GM11168 (cell line): Measurements from ENCODE around the gene SNRNP40.
"Not testable (repeated sequence)": the region's sequence is repeated elsewhere in the genome, so short reads cannot be mapped to it uniquely, and the experiment has no call there.

Experiments
- in situ Hi-C: fragments of 300-500 bp; cut with MboI; formaldehyde crosslinking; loops from one replicate; pipeline ENCODE4 v1.12.0; 2022; ENCODE audit warnings: low sequenced_read_pairs; ENCODE audit not compliant: unreplicated experiment

SNRNP40 gene

GRCh38 chr1:31289021-31289420 is 7.6 kb downstream of the SNRNP40 start:
- in situ Hi-C loops: no loop called here

GRCh38 chr1:31287791-31288190 is 8.8 kb downstream of the SNRNP40 start:
- in situ Hi-C loops: not testable (repeated sequence)

GRCh38 chr1:31282426-31282825 is 14.2 kb downstream of the SNRNP40 start:
- in situ Hi-C loops: not testable (repeated sequence)

GRCh38 chr1:31273619-31274018 is 23.0 kb downstream of the SNRNP40 start:
- in situ Hi-C loops: no loop called here

DNA sequence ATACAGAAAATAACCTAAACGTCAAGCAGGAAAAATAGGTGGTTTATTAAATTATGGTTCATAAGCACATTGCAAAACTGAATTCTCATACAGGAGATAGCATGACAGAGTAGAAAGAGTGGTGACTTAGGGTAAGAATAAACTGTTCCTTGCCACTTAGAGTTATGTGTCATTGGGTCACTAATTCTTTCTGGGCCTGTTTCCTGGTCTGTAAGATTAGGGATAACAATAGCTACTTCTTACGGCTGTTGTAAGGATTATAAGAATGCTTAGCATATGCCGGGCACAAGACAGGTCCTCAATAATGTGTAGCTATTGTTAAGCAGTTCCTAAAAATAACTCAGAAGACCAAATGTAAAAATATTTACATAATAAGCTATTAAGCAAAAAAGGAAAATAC is 24.2 kb downstream of the SNRNP40 start:
- in situ Hi-C loops: no loop called here

- in situ Hi-C loops: no loop called here
These were observed 30.0 kb downstream of the SNRNP40 start for GRCh38 chr1:31266547-31266946.

DNA sequence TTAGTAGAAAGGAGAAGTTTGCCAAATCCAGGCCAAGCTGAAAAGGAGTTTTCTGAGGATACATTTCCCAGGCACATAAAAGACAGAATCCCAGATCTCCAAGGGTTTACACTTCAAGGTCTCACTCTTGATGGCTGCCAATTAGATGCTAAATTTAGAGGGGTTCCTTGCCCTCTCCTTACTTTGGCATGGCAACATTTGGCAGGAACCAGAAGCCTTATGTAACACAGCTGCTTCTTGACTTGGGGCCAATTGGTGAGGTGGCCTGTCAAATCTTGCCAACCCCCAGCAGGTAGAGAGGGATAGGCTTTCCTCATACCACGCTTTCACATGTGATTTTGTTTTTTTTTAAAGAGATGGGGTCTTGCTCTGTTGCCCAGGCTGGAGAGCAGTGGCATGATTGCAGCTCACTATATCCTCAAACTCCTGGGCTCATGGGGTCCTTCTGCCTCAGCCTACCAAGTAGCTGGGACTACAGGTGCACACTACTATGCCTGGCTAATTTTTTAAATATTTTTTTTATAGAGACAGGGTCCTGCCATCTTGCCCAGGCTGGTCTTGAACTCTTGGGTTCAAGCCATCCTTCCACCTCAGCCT is 31.7 kb downstream of the SNRNP40 start:
- in situ Hi-C loops: no loop called here

GRCh38 chr1:31263408-31263807 is 33.2 kb downstream of the SNRNP40 start:
- in situ Hi-C loops: no loop called here

DNA sequence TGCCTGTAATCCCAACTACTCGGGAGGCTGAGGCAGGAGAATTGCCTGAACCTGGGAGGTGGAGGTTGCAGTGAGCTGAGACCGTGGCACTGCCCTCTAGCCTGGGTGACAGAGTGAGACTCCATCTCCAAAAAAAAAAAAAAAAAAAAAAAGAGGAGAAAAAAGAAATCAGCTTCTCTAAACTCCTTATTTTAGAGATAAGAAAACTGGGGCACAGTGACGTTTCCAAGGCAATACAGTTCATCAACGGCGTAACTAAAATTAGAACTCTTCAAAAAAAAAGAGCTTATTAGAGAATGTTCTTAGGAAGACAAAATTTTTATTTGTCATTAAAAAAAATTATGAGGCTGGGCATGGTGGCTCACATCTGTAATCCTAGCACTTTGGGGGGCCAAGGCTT is 34.2 kb downstream of the SNRNP40 start:
- in situ Hi-C loops: not testable (repeated sequence)

GRCh38 chr1:31261916-31262315 is 34.7 kb downstream of the SNRNP40 start:
- in situ Hi-C loops: no loop called here

GRCh38 chr1:31259746-31260145 is 36.8 kb downstream of the SNRNP40 start:
- in situ Hi-C loops: no loop called here

DNA sequence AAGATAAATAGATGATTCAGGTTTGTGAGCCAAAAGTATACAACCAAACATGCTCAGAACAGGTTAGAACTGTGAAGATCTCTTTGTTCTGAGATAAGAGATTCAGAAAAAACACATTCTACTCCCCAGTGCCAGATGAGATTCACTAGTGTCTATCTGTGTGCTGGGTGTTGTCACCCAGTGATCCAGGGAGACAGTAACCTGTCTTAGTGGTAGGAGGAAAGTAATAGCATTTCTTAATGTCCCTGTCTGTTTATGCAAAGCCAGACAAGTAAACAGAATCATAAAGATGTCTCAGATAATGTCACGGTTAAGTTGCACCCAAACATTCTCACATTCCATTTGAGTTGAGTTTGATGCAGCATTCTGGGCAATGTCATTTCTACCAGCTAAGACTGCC is 38.0 kb downstream of the SNRNP40 start:
- in situ Hi-C loops: no loop called here

- in situ Hi-C loops: no loop called here
These were observed 39.4 kb downstream of the SNRNP40 start for GRCh38 chr1:31257213-31257612.

DNA sequence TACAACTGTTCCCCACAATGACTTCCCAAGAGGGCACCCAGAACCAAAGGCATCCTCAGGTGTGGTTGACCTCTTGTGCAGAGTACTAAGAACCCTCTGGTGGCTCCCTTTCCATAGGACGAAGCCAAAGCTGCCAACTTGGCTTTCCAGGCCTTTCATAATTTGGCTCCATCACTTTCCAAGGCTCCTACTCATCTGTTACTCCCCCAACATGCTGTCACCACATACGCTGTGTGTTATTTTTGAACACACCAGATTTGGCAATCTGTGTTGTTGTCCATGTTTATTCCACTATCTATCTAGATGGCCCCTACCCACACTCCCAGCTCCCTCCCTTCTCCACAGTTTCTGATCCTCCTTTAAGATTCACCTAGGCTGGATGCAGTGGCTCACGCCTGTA is 46.7 kb downstream of the SNRNP40 start:
- in situ Hi-C loops: no loop called here

DNA sequence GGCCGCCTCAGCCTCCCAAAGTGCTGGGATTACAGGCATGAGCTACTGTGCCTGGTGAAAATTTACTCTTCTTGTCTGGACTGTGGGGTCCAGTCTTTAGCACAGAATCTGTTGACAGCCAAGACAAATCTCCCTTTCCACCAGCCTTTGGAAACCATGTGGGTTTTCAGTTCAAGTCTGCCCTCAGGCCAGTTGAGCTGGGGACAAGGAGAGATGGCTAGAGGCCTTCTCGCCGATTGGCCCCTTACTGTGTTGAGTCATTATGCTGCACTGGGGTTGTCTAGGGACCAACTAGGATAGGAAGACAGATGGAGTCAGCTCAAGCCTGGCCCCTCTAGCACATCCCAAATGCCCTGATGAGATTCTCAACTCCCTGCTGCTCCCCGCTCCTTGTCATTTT is 48.3 kb downstream of the SNRNP40 start:
- in situ Hi-C loops: no loop called here

- in situ Hi-C loops: no loop called here
These were observed 52.3 kb downstream of the SNRNP40 start for GRCh38 chr1:31244326-31244725.

DNA sequence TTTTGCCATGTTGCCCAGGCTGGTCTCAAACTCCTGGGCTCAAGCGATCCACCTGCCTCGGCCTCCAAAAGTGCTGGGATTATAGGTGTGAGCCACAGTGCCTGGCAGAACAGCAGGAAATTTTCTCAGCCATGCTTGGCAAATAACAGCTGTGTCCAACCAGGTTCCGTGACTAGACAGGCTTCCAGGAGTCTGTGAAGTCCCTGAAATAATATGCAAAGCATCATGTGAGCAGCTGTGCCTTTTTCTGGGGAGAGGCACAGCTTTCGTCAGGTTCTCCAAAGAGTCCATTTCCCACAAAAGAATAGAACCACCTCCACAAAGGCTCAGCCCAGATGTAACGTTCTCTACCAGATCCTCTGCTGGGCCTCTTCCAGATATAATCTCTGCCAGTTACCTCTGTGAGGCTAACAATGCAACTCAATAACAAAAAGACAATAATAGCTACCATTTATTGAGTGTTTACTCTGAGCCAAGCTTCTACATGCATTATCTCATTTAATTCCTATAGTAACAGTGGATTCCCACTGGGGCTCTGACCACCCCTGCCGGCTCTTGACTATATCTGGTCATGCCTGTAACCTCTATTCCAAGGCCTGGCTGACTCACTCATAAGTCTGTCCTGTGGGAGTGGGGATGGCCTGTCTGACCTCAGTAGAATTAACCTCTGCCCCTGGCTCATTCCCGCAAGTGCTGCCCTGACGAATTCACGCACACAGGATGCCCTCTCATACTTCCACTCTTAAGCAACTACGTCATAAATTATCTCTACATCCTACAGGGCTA is 52.9 kb downstream of the SNRNP40 start:
- in situ Hi-C loops: no loop called here

DNA sequence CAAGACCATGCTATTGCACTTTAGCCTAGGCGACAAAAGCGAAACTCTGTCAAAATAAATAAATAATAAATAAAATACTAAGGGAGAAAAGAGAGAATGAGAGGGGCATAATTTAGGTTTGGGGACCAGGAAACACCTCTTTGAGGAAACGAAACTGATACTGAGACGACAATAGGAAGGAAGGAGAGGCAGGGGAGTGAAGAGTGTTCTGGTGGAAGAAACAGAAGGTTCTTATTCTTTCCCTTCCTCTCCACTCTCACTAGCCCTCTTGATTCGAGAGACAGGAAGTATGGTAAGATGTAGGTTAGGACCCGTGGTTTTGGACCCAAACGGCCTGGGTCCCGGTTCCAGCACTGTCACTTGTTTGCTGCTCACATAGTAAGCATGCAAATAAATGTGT is 55.3 kb downstream of the SNRNP40 start:
- in situ Hi-C loops: no loop called here

DNA sequence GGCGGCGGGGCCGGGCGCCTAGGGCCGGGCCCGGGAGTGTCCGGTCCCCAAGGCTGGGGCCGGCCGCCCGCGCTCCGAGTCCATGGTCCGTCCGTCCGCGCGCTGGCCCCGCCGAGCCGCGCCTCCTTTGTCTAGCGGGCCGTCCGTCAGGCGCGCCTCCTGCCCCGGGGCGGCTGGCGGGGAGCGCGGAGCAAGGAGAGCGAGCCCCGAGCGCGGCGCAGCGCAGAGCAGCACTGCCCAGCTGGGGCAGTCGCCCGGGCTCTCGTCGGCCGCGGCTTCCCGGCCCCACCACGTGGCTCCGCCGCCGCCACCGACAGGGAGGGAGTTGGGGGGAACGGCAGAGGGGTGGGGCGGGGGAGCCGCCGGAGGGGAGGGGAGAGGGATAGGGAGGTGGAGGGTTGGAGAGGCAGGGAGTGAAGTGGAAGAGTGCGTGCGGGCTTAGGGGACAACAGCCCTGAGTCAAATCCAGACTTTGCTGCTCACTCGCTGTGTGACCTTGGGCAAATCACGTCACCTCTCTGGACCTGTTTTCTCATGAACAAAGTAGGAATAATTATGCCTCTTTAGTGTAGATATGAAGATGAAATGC is 56.8 kb downstream of the SNRNP40 start, which contains the start of gene NKAIN1:
Gene NKAIN1 (minus strand): TSS at position 235 of the 589 bp plus-strand sequence. CDS start 340 bp downstream, outside the sequence.
- in situ Hi-C loops: no loop called here

GRCh38 chr1:31238986-31239613 is 57.5 kb downstream of the SNRNP40 start:
- in situ Hi-C loops: no loop called here

DNA sequence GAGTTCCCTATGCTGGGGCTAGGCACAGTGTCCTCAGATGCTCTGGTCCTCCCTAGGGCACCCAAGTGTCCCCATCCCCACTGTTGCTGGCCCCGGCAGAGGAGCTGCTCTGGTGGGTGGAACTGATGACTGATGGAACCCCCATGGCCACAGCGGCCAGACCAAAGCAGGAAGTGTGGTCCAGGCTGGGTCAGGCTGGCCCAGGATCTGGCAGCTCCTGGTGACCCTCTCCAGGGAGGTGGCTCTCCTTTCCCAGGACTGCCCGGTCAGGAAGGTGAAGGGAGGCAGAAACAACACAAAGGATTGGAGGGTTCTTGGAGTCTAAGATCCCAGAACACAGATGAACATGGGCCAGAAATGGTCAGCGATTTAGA is 58.0 kb downstream of the SNRNP40 start:
- in situ Hi-C loops: no loop called here
